Activated CD4-positive, alpha-beta T cell treated with anti-CD3 and anti-CD28 coated beads for 4 hours (primary cell): ENCODE results near the gene HMGCL.
"Not testable (repeated sequence)": the region's sequence is repeated elsewhere in the genome, so short reads cannot be mapped to it uniquely, and the experiment has no call there.

Source experiments
- DNase-seq, 2 donors: peaks; one replicate each; pipeline ENCODE4 v3.0.0-alpha.2; 2020

The HMGCL gene

GRCh38 chr1:23825762-23826522 is 713 bp upstream of the HMGCL start:
- DNase-seq, result no peak

- DNase-seq, result no peak
Observed at GRCh38 chr1:23824711-23825075, 536 bp downstream of the HMGCL start.

- no peak for DNase-seq
Observed at GRCh38 chr1:23823767-23824166, 1.5 kb downstream of the HMGCL start.

GRCh38 chr1:23817633-23818032 is 7.6 kb downstream of the HMGCL start:
- no peak for DNase-seq

DNA sequence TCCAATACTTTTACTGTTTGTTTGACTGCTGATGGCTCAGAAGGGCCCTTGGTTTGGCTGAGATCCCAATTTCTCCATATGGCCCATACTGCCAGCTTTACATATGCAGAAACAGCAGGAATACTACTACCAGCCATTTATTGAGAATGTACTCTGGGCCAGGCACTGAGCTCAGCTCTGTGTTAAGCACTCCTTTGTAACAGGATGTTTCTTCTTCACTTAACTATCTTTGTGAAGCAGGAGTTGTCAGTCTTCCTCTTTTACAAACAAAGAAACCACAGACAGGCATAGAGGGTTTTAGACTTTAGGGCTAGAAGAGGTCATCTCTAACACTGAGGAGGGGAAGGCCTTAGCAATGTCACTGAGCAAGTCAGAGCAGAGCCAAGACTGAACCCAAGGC is 8.3 kb downstream of the HMGCL start:
- DNase-seq, result no peak

DNA sequence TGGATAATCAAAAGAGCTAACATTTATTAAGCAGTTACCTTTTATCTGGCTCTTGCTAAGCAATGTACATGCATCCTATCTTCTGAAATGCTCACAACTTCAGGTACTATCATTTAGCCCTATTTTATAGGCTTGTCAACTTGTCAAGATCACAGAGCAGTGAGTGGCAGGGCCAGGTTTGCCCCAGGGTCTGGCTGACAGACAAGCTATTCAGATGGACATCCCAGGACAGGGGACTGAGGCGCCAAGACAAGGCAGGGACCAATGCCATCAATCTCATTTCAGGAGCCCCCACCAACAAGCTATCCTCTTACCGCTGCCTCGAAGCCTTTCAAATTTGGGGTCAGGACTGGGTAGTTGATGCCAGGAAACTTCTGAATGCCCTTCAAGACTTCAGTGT is 8.9 kb downstream of the HMGCL start:
- no peak for DNase-seq

GRCh38 chr1:23814016-23814415 is 11.2 kb downstream of the HMGCL start:
- DNase-seq, result no peak

- peak in 1 of 2 donors; percentile 49 for DNase-seq
Observed at GRCh38 chr1:23810818-23811540, 14.2 kb downstream of the HMGCL start.

DNA sequence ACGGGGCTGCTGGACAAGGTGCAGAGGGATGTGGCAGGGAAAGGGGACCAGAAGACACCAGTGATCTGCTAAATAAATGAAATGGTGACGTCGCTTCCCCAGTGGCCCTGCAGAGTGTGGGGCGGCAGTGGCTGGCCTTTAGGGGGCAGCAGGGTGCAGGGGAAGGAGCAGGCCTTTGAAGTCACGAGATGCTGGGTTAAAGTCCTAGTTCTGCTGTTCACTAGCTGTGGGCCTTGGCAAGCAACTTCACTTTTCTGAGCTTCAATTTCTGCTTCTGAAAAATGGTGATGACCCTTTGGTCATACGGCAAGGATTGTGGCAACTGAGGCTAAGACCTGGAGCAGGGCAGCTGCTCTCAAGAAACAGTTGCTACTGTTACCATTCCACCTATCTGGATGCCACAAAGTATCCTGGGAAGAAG is 15.5 kb downstream of the HMGCL start:
- DNase-seq, result peak; percentile 73 to 80

- DNase-seq, result no peak
Observed at GRCh38 chr1:23807453-23807852, 17.8 kb downstream of the HMGCL start.

DNA sequence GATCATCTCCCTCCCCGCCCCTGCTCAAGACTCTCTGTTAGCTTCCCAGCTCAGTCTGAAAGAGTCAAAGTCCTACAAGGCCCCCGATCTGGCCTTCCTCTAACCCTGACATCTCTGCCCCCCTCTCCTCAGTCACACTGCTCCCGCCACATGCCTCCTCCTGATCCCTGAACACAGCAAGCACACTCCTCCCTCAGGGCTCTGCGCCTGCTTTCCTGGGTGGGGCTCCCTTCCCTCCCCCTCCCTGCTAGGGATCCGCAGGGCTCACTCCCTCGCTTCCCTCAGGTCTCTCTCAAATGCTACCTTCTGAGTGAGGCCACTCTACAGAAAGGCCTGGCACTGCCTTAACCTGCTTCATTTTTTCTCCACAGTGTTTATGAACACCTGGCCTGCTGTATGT is 18.9 kb downstream of the HMGCL start:
- no peak for DNase-seq

GRCh38 chr1:23805025-23805424 is 20.2 kb downstream of the HMGCL start:
- no peak for DNase-seq

DNA sequence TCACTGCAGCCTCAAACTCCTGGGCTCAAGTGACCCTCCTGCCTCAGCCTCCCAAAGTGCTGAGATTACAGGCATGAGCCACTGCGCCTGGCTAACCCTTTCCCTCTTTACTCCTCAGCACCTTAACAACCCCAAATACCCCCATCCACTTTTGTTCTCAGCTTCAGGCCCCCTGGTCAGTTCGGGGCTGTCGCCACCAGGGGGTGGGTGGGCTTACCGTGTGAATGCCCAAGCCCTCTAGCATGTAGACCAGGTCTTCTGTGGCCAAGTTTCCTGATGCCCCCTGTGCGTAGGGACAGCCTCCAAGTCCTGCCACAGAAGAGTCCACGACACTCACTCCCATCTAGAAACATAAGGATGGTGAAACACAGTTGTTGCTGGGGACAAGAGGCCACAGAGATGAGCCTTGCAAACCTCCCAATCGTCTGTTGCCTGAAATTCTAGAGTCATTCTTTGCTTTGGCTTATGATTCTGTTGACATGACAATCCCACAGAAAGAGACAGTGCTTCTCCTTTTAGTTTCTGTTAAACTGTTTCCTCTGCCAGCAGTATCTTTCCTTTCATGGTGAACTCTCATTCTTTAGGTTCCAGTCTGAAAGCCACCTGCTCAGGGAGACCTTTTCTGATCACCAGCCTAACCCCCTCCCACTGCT is 20.9 kb downstream of the HMGCL start:
- no peak for DNase-seq

DNA sequence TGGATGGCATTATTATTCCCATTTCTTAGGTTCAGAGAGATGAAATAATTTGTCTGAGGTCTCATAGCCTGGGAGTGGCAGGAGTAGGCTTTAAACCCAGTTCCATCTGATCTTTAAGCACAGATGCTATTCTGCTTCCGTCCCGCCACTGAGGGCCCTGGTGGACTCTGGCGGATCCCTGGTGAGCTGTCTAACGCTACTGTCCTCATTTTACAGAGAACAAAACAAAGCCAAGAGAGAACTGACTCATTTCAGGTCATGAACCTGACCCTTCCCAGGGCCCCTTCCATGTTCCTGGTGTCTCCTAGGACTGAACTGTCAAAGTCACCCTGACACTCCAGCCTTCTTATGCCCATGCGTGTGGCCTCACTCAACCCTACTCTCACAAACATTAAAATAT is 21.6 kb downstream of the HMGCL start:
- no peak for DNase-seq

GRCh38 chr1:23802809-23803342 is 22.4 kb downstream of the HMGCL start:
- DNase-seq, result not testable (repeated sequence)

DNA sequence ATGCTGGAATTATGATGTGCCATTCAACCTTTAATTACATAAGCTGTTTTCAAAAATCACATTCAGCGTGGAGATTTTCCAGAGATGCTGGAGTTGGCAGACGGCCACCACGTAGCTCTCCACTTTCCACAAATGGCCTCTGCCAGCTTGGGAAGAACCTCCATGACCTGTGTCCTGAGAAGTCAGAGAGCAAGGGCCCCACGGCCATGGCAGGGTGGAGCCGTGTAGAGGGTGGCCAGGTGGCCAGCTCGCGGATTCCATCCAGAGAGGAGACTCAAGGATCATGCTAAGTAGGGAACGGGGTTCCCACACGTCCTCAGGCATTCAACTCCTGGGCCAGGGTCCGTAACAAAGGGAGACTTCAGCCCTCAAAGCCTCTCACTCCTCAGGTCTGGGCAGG is 23.4 kb downstream of the HMGCL start:
- DNase-seq, result no peak

GRCh38 chr1:23801338-23801748 is 23.9 kb downstream of the HMGCL start:
- no peak for DNase-seq

DNA sequence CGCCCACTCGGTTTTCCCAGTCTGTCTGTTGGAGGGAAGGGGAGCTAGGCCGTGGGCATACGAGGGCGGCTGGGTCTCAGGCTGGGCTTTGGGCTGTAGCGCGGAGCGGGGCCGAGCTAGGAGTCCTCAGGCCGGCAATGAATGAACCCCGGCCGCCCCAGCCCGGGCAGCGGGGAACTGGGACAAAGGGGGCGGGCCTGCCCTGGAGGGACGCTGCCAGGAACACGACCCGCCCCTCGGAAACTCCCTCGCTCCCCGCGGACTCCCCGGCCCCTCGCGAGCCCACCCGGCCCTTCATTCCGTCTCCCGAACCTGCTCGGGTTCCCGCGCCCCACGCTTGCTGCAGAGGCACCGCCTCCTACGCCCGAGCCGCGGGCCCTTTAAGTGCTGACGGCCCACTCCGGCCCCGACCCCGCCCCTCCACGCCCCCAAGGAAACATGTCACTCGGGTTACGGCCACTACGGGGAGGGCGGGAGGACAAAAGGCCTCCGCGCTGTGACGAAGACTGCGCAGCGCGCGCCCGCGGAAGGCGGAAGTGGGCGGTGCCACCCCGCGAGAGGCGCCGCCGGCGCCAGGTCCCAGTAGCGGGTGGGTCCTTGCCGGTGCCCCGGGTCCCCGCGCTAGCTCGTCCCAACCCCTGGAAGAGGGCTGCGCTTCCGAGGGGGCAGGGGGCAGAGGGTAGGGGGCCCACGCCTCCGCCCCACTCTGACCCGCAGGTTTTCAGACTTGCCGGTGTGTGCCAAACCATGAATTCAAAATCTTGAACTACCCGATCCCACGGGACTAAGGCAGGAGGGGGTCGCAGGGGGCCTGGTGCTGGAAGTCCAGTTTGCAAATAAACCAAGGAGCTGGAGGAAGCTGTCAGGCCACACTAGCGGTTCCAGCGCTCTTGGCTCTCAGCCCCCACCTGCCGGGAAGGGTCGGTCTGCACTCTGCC is 24.6 kb downstream of the HMGCL start, which contains the start of gene GALE:
TSS of gene GALE (minus strand) at position 355 of the 938 bp plus-strand sequence. CDS start 1,747 bp downstream, outside the sequence.
- DNase-seq, result peak; percentile 97 to 98

DNA sequence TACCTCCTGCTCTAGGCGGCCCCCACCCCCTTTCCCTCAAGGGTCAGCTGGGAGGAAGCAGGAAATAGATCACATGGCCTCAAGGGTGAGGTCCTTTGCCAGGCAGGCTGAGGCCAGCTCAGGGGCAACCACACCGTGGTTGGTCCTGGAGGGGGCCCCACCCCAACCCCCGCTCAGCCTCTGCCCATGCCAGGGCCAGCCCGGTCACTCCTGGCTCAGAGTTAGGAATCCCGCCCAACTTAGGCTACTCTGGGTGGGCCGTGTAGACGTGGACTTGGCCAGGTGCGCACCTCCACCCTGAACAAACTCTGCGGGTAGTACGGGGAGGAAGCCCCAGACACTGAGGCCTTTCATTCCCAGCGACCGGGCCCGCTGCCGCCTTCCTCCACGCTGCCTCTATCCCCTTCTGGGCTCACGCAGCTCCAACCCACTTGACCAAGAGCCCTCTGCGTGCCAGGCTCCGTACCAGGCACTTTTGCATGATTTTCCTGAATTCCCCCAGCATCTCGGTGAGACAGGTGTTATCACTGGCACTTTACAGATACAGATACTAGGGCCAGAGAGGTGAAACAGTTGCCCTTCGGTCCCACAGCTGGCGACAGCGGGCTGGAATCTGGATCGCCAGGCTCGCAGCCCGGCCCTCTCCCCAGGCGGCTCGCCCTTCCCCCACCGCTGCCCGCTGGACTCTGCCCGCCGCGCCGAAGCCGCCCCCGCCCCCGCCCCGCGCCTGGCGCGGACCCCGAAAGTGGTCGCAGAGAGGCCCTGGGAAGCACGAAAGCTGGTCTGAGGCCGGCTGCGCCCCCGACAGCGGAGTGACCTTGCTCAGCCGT is 25.4 kb downstream of the HMGCL start:
- no peak for DNase-seq

DNA sequence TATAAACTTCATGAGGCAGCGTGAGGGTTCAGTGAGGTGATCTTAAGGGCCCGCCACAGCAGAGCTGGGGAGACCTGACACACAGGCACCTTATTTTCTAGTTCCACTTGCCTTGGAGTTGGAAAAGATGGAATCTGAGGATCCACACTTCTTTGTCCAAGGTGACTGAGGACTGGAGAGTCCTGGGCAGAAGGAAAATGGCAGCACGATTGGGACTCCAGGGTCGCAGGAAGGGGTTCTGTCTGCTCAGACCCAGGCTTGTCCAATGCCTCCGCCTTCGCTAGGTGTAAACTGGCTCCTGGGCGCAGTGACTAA is 26.0 kb downstream of the HMGCL start:
- DNase-seq, result peak in 1 of 2 donors; percentile 19

- DNase-seq, result no peak
Observed at GRCh38 chr1:23798662-23799142, 26.5 kb downstream of the HMGCL start.
